Measurements from ENCODE around the gene KCNJ10.

The KCNJ10 gene

GRCh38 chr1:160083968-160084770 lies 14.2 kb upstream of the KCNJ10 start:
- no peak overlapping the region; the same call in 1 of the 2 replicates for H3K4me3 ChIP-seq (ENCODE audit: low read length)
- TF ChIP-seq ZNF274 (IDR thresholded peaks at IDR 0.05; ENCODE audit: low read depth, low read length) = no peak

DNA sequence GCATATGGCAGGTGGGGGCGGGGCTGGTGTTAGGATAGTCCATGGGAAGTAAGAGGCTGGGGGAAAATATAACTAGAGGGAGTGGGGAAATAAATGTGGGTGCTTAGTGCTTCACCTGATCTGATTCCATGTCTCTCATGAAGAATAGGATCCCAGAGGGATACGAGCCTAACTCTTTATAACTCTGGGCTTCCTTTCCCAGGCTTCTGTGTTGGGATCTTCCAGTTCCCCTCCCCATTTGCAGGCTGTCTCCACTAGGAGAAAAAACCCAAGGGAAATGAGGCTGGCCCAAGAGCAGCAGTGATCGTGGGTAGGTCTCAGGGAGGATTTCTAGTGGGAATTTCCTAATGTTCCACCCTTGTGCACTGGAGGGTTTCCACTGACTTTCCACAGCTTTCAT lies 13.0 kb upstream of the KCNJ10 start:
- no peak for TF ChIP-seq ZNF274 (IDR thresholded peaks at IDR 0.05; ENCODE audit: low read depth, low read length)

DNA sequence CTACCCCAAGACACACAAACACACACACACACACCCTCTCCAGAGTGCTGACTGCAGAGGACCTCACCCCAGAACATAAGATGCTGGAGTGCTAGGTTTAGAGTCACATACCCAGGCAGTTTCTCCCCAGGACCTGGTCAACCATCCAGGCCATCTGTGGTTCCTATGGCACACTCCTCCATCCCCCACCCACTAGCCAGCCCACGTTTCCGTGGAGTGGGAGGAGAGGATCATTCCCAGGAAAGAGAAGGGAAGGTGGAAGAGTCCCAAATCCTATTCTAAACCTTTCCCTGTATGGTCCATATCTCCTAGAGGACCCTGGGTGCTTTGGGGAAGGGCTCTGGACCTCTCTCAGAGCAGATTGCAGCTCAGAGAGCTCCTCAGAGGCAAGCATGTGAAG lies 12.5 kb upstream of the KCNJ10 start:
- no peak for TF ChIP-seq ZNF274 (IDR thresholded peaks at IDR 0.05; ENCODE audit: low read depth, low read length)
- H3K4me3 ChIP-seq (ENCODE audit: low read length) = no peak overlapping the region

More for the DNA sequence above, 13.0 kb upstream of the KCNJ10 start:
- H3K4me3 ChIP-seq (ENCODE audit: low read length) = no peak overlapping the region

- H3K4me3 ChIP-seq (ENCODE audit: low read length) = no peak within 1 kb of the TSS
- no peak for TF ChIP-seq ZNF274 (IDR thresholded peaks at IDR 0.05; ENCODE audit: low read depth, low read length)
Measured at GRCh38 chr1:160081261-160081936, 11.4 kb upstream of the KCNJ10 start, which contains the start of gene KCNJ9. Gene KCNJ9, plus strand, starts transcription at chr1:160081538. Its CDS starts 2,493 bp downstream, at chr1:160084031.

DNA sequence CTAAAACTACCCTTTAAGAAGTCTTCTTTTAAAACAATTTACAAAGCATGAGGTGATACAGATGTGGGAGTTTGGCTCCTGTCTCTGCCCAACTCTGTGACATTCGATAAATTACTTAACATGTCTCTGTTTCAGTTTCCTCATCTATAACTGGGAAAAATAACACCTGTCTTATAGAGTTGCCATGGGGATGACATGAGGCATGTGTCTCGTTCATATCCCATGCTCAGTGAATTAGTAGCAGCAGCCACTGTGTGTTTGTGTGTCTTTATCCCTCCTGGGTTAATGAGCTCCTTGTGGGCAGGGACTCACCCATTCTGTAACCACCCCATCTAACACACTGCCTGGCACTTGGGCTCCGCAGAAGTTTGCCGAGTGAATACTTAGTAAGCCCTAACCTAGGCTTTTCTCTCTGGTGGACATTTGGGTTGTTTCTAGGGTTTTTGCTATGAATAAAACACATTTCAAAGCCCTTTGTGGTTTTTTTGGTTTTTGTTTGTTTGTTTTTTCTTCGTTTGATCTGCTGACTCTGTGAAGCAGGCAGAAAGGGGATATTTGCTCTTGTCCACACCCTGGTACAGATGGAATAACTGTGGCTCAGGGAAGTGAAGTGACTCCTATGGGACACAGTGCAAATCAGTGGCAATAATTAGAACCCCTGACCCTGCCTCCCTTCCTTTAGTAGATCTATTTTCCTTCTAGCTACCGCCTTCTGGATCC lies 10.6 kb upstream of the KCNJ10 start:
- TF ChIP-seq ZNF274 (IDR thresholded peaks at IDR 0.05; ENCODE audit: low read depth, low read length) = no peak
- no peak overlapping the region for H3K4me3 ChIP-seq (ENCODE audit: low read length)

- no peak overlapping the region for H3K4me3 ChIP-seq (ENCODE audit: low read length)
- no peak for TF ChIP-seq ZNF274 (IDR thresholded peaks at IDR 0.05; ENCODE audit: low read depth, low read length)
Measured at GRCh38 chr1:160079448-160079847, 9.5 kb upstream of the KCNJ10 start.

DNA sequence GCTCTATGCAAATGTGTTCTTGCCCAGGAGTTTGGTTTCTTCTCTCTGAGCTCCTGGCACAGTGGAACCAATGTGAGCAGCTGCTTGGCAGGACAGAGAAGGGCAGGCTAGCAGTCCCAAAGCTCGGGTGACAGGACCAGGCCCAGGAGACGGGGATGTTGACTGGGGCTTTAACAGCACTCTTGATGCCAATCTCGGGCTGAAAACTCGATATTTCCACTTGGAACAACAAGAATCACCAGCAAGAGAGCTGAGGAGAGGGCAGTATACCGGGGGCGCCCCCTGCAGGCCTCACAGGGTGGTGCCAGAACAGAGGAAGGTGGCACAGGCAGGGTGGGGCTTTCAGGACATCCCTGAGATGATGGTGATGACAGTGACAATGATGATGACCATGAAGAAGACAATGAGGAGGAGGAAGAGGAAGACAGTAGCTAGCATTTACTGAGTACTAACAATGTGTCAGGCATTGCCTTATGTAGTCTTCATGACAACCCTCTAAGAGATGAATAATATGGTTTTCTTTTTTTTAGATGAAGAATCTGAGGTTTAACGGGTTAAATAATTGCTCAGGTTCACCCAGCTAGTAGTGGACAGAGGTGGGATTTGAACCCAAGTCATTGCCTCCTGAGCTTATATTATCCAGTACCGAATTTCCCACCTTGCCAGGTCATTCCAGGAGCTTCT lies 8.7 kb upstream of the KCNJ10 start:
- TF ChIP-seq ZNF274 (IDR thresholded peaks at IDR 0.05; ENCODE audit: low read depth, low read length) = no peak
- H3K4me3 ChIP-seq (ENCODE audit: low read length) = no peak overlapping the region

- no peak for TF ChIP-seq ZNF274 (IDR thresholded peaks at IDR 0.05; ENCODE audit: low read depth, low read length)
- no peak overlapping the region for H3K4me3 ChIP-seq (ENCODE audit: low read length)
Measured at GRCh38 chr1:160077486-160077885, 7.5 kb upstream of the KCNJ10 start.

- no peak for TF ChIP-seq ZNF274 (IDR thresholded peaks at IDR 0.05; ENCODE audit: low read depth, low read length)
- no peak overlapping the region for H3K4me3 ChIP-seq (ENCODE audit: low read length)
Measured at GRCh38 chr1:160076295-160076694, 6.3 kb upstream of the KCNJ10 start.

GRCh38 chr1:160075836-160076235 lies 5.9 kb upstream of the KCNJ10 start:
- no peak overlapping the region for H3K4me3 ChIP-seq (ENCODE audit: low read length)
- no peak for TF ChIP-seq ZNF274 (IDR thresholded peaks at IDR 0.05; ENCODE audit: low read depth, low read length)

DNA sequence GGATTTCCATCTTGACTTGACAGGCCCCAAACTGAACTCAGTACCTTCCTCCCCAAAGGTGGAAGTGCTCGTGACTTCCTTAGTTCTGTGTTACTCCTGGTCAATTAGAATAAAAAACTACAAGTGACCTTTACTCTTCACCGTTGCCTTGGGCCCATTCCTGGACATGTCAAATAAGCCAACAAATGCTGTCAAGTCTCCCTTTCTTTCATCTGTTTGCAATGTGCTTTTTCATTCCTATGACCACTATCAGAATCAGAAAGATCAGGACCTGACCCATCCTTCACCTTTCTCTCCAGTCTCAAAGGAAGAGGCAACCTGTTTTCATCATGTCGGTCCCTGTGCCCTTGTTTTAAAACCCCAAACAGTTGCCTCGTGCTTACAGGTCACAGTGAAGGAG lies 4.9 kb upstream of the KCNJ10 start:
- no peak overlapping the region for H3K4me3 ChIP-seq (ENCODE audit: low read length)
- TF ChIP-seq ZNF274 (IDR thresholded peaks at IDR 0.05; ENCODE audit: low read depth, low read length) = no peak

DNA sequence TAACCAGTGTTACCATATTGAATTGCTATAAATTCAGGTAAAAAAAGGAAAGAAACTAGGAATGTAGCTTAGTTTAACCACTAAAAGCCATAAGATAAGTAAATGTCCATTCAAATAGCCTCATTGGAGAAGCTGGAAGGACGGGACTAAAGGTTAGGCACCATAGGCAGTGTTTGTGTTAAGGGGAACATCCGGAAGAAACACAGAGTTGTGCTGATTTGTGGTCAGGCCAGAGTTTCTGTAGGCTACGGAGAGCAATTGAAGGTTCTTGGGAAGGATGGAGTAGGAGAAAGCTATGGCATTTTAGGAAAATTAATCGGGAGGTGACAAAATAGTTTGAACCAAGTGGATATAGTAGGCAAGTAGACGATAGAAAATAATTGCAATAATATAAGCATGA lies 1.3 kb upstream of the KCNJ10 start:
- no peak for TF ChIP-seq ZNF274 (IDR thresholded peaks at IDR 0.05; ENCODE audit: low read depth, low read length)
- no peak overlapping the region for H3K4me3 ChIP-seq (ENCODE audit: low read length)

DNA sequence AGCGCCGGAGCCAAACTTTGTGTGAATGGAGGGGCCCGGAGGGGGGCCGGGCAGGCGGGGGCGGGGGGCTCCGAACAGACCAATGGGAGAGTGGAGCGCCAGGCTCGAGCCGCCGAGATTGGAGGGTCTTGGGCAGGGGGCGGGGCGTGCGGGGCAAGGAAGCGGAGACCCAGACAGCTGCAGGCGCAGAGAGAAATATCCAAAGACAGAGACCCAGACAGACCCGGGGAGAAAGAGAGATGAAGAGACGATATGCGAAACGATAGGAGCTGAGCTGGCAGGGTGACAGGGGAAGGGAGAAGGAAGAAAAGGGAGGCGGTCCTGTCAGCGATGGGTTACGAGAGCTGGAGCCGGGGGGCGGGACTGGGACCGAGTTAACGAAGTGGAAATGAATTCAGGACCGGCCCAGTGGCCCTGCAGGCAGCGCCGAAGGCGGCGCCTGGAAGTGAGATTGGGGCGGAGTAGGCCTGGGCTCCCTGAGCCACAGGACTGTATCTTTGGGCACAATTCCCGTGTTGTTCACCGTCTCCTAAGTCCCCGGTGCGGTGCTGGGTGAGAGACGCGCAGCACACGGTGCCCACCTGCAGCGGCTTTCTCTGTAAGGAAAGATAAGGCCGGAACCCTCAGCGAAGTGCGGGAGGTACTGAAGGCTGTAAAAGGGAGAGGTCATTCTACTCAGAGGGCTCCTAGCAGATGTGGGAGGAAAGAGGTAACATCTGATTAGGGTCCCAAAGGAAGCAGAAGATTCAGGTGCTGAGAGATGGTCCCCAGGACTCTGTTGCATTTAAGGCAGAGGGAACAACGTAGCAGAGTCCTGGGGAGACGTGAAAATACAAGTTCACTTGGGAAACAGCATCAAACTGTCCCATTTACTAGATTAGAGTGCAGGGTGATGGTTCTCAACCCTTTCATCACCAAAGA lies 543 bp upstream of the KCNJ10 start:
- no peak for TF ChIP-seq ZNF274 (IDR thresholded peaks at IDR 0.05; ENCODE audit: low read depth, low read length)
- H3K4me3 ChIP-seq (ENCODE audit: low read length) = peak overlapping the region; percentile 31; the same call in 1 of the 2 replicates
